Sigmoid colon (tissue), 7 donors: ENCODE results near the gene NDST3. TPM values are rescaled to one million over a fixed set of nuclear protein-coding genes. Genes with fewer than 3 reads are reported as not detected.

ENCODE experiments used
- DNase-seq: peaks from one replicate; pipeline ENCODE4 v3.0.0-alpha.2; 2019
- H3K27ac ChIP-seq, 4 donors: fragments of 200-600 bp; sonication (generic); one replicate each; pipeline ENCODE4 v1.5.1; 2016 to 2019; ENCODE audit warnings: mild to moderate bottlenecking in 1 of 4
- H3K27me3 ChIP-seq, 3 donors: fragments of 200-600 bp; sonication (generic); one replicate each; pipeline ENCODE4 v1.5.1; 2019; ENCODE audit warnings: mild to moderate bottlenecking in 1 of 3
- H3K36me3 ChIP-seq, 4 donors: fragments of 200-600 bp; sonication (generic); one replicate each; pipeline ENCODE4 v1.5.1; 2016 to 2019
- H3K4me1 ChIP-seq, 4 donors: fragments of 200-600 bp; sonication (generic); one replicate each; pipeline ENCODE4 v1.5.1; 2017 to 2019
- H3K4me3 ChIP-seq, 4 donors: fragments of 200-600 bp; sonication (generic); one replicate each; pipeline ENCODE4 v1.5.1; 2017 to 2019; ENCODE audit warnings: mild to moderate bottlenecking in 2 of 4, moderate library complexity in 1 of 4
- H3K9me3 ChIP-seq, 4 donors: fragments of 200-600 bp in 3 of 4; sonication (generic) in 3 of 4; one replicate each; pipeline versions ENCODE4 v1.5.1 to v1.6.1; 2013 to 2019
- CTCF ChIP-seq, 4 experiments: fragments of 450-650 bp in 3 of 4; fragments of 200-600 bp in 1 of 4; IDR thresholded peaks; one replicate each; pipeline ENCODE4 v1.5.1; 2016 to 2019; ENCODE audit warnings: antibody characterized with exemption in 4 of 4, mild to moderate bottlenecking in 3 of 4, moderate library complexity in 2 of 4
- EP300 ChIP-seq, 4 donors: sonication (generic); formaldehyde crosslinking; IDR thresholded peaks; one replicate each; pipeline ENCODE4 v1.6.1; 2017; ENCODE audit warnings: antibody characterized with exemption in 4 of 4
- POLR2A ChIP-seq, 2 donors: fragments of 450-650 bp; IDR thresholded peaks; one replicate each; pipeline ENCODE4 v1.6.1; 2016; ENCODE audit warnings: antibody characterized with exemption in 2 of 2, mild to moderate bottlenecking in 2 of 2, moderate library complexity in 2 of 2
- POLR2AphosphoS5 ChIP-seq, 4 donors: sonication (generic); formaldehyde crosslinking; IDR thresholded peaks; one replicate each; pipeline ENCODE4 v1.6.1; 2017; ENCODE audit warnings: antibody characterized with exemption in 4 of 4
- WGBS, 2 donors: extraction: QIAGEN DNeasy Blood & Tissue Kit; methylation state at CpG; one replicate each; pipeline ENCODE4 v1.1.7; 2013; 5-methylcytosine and 5-hydroxymethylcytosine counted together
- intact Hi-C: fragments of 100-400 bp; cut with DNase I; formaldehyde crosslinking; loops from one replicate; pipeline ENCODE4 v1.15.1; 2023
- polyA plus RNA-seq, 3 donors: library from polyadenylated mRNA; stranded (reverse); fragments of 200-250 nt; gene quantifications; one replicate each; pipeline ENCODE4 v1.2.3, GENCODE V29; 2013
- total RNA-seq, 4 donors: library from RNA; depleted of rRNA; stranded (reverse); fragments of >200 nt; gene quantifications; one replicate each; pipeline ENCODE4 v1.1.0, GENCODE V29; 2016
- donor health status: healthy with polysubstance abuse.
- donor health status: Bipolar disorder and iron deficiency.
- donor health status: healthy.

The NDST3 gene
- total and polyA plus RNA-seq, 7 donors: under 0.01 to 0.04 (median under 0.01) TPM; not detected in 4

- no peak for TF ChIP-seq EP300 (IDR thresholded peaks at IDR 0.05)
- no peak for TF ChIP-seq POLR2A (IDR thresholded peaks at IDR 0.05)
- TF ChIP-seq POLR2AphosphoS5 (IDR thresholded peaks at IDR 0.05): no peak
- no peak for TF ChIP-seq CTCF (IDR thresholded peaks at IDR 0.05)
- Histone ChIP-seq H3K9me3 (no peaks in the 10 kb centered on the region), H3K27ac (no peak overlapping the region), H3K27me3 (no peaks in the 10 kb centered on the region), H3K4me1 (no peaks in the 10 kb centered on the region), H3K4me3 (no peak overlapping the region), H3K36me3 (no peaks in the 10 kb centered on the region)
- no peak for DNase-seq
- intact Hi-C loops: no loop called here
- 63 to 73% methylated on average over 1 of the region's 1 CpG for WGBS, 2 donors
These were observed 47.9 kb downstream of the NDST3 start for GRCh38 chr4:118082182-118082581.

- intact Hi-C loops: no loop called here
- H3K27me3 ChIP-seq: no peaks in the 10 kb centered on the region
These were observed 51.4 kb downstream of the NDST3 start for GRCh38 chr4:118085700-118086099.

GRCh38 chr4:118086344-118086743, 52.1 kb downstream of the NDST3 start:
- no peak for DNase-seq
- TF ChIP-seq EP300 (IDR thresholded peaks at IDR 0.05): no peak
- TF ChIP-seq POLR2A (IDR thresholded peaks at IDR 0.05): no peak
- no peak for TF ChIP-seq CTCF (IDR thresholded peaks at IDR 0.05)
- TF ChIP-seq POLR2AphosphoS5 (IDR thresholded peaks at IDR 0.05): no peak
- intact Hi-C loops: no loop called here

More at GRCh38 chr4:118085700-118086099, 51.4 kb downstream of the NDST3 start:
- H3K36me3 ChIP-seq: no peaks in the 10 kb centered on the region
- no peaks in the 10 kb centered on the region for H3K4me1 ChIP-seq
- no peaks in the 10 kb centered on the region for H3K9me3 ChIP-seq
- WGBS, 2 donors: 93 to 97% methylated on average over 4 of the region's 4 CpGs
- TF ChIP-seq POLR2AphosphoS5 (IDR thresholded peaks at IDR 0.05) (no peak), POLR2A (IDR thresholded peaks at IDR 0.05) (no peak), CTCF (IDR thresholded peaks at IDR 0.05) (no peak), EP300 (IDR thresholded peaks at IDR 0.05) (no peak)
- no peak overlapping the region for H3K4me3 ChIP-seq
- no peak for DNase-seq
- H3K27ac ChIP-seq: no peak overlapping the region

GRCh38 chr4:118087366-118087765, 53.1 kb downstream of the NDST3 start:
- no peaks in the 10 kb centered on the region for H3K9me3 ChIP-seq
- H3K36me3 ChIP-seq: no peaks in the 10 kb centered on the region
- no peaks in the 10 kb centered on the region for H3K27me3 ChIP-seq
- DNase-seq: no peak
- no peak overlapping the region for H3K27ac ChIP-seq
- intact Hi-C loops: no loop called here
- no peak for TF ChIP-seq EP300 (IDR thresholded peaks at IDR 0.05)
- no peak for TF ChIP-seq CTCF (IDR thresholded peaks at IDR 0.05)
- no peak for TF ChIP-seq POLR2AphosphoS5 (IDR thresholded peaks at IDR 0.05)
- no peak for TF ChIP-seq POLR2A (IDR thresholded peaks at IDR 0.05)
- H3K4me1 ChIP-seq: no peaks in the 10 kb centered on the region
- no peak overlapping the region for H3K4me3 ChIP-seq

More at GRCh38 chr4:118086344-118086743, 52.1 kb downstream of the NDST3 start:
- Histone ChIP-seq H3K27me3 (no peaks in the 10 kb centered on the region), H3K36me3 (no peaks in the 10 kb centered on the region), H3K4me3 (no peak overlapping the region), H3K4me1 (no peaks in the 10 kb centered on the region), H3K9me3 (no peaks in the 10 kb centered on the region), H3K27ac (no peak overlapping the region)
- 74 to 77% methylated on average over 3 of the region's 3 CpGs for WGBS, 2 donors

- DNase-seq: no peak
- 87 to 92% methylated on average over 3 of the region's 3 CpGs for WGBS, 2 donors
- H3K4me3 ChIP-seq: no peak overlapping the region
- H3K9me3 ChIP-seq: no peaks in the 10 kb centered on the region
- TF ChIP-seq POLR2A (IDR thresholded peaks at IDR 0.05): no peak
- TF ChIP-seq POLR2AphosphoS5 (IDR thresholded peaks at IDR 0.05): no peak
- TF ChIP-seq EP300 (IDR thresholded peaks at IDR 0.05): no peak
- H3K36me3 ChIP-seq: no peaks in the 10 kb centered on the region
- no peak overlapping the region for H3K27ac ChIP-seq
- intact Hi-C loops: no loop called here
- H3K27me3 ChIP-seq: no peaks in the 10 kb centered on the region
- no peaks in the 10 kb centered on the region for H3K4me1 ChIP-seq
These were observed 64.8 kb downstream of the NDST3 start for GRCh38 chr4:118099106-118099505.
